Transverse colon (tissue), 3 donors: Measurements from ENCODE around the gene TNFRSF8.
A peak's percentile ranks its signal among the peaks of the same experiment; 100 is the strongest.

Experiments
- EP300 ChIP-seq: sonication (generic); formaldehyde crosslinking; IDR thresholded peaks from one replicate; pipeline ENCODE4 v1.6.1; 2017; ENCODE audit warnings: antibody characterized with exemption, low read depth
- POLR2A ChIP-seq: fragments of 450-650 bp; IDR thresholded peaks from one replicate; pipeline ENCODE4 v1.6.1; 2016; ENCODE audit warnings: antibody characterized with exemption, mild to moderate bottlenecking, moderate library complexity
- TF ChIP-seq, protein P1 (sequence below), 5 experiments: fragments of 200-600 bp in 3 of 5; fragments of 450-650 bp in 2 of 5; sonication (generic) in 3 of 5; IDR thresholded peaks; 1 replicate in 2 of 5; 2 replicates in 3 of 5; pipeline ENCODE4 v1.5.1; 2016 to 2017; ENCODE audit warnings: antibody characterized with exemption in 5 of 5, inconsistent platforms in 3 of 5, mild to moderate bottlenecking in 2 of 5, moderate library complexity in 1 of 5

GRCh38 chr1:12184008-12184681, 121.0 kb downstream of the TNFRSF8 start:
- TF ChIP-seq POLR2A (peak; percentile 27), EP300 (peak; percentile 16)
- TF ChIP-seq, protein P1, sequence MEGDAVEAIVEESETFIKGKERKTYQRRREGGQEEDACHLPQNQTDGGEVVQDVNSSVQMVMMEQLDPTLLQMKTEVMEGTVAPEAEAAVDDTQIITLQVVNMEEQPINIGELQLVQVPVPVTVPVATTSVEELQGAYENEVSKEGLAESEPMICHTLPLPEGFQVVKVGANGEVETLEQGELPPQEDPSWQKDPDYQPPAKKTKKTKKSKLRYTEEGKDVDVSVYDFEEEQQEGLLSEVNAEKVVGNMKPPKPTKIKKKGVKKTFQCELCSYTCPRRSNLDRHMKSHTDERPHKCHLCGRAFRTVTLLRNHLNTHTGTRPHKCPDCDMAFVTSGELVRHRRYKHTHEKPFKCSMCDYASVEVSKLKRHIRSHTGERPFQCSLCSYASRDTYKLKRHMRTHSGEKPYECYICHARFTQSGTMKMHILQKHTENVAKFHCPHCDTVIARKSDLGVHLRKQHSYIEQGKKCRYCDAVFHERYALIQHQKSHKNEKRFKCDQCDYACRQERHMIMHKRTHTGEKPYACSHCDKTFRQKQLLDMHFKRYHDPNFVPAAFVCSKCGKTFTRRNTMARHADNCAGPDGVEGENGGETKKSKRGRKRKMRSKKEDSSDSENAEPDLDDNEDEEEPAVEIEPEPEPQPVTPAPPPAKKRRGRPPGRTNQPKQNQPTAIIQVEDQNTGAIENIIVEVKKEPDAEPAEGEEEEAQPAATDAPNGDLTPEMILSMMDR (IDR thresholded peaks at IDR 0.05), result peak in 2 of 5 experiments; percentile 9
